A673 (cell line): ENCODE results near the gene ADAM23. TPM values are rescaled to one million over a fixed set of nuclear protein-coding genes. Genes with fewer than 3 reads are reported as not detected.

ENCODE experiments used
- BruUV-seq: library from RNA; stranded (reverse); fragments of 400-500 nt; replicated peaks from 2 replicates; lab custom pipeline; 2021; lab: Mats Ljungman, UMichigan
- CTCF ChIA-PET: fragments of 300-600 bp; sonication (Branson Sonifier 250); formaldehyde crosslinking; loops from one replicate; lab custom pipeline; 2022; ENCODE audit warnings: antibody characterized with exemption; lab: Charles Lee
- POLR2A ChIA-PET: fragments of 300-600 bp; sonication (Branson Sonifier 250); formaldehyde crosslinking; loops from one replicate; lab custom pipeline; 2022; ENCODE audit warnings: antibody characterized with exemption; ENCODE audit not compliant: low non-redundant PET; lab: Charles Lee
- DNase-seq: peaks from one replicate; pipeline ENCODE4 v3.0.0-alpha.2; 2015; ENCODE audit warnings: low spot score
- H3K27ac ChIP-seq: fragments of 200-600 bp; sonication (generic); 2 replicates; pipeline ENCODE4 v1.5.1; 2016; ENCODE audit warnings: mixed run types, low read depth, mild to moderate bottlenecking, mixed read lengths, antibody characterized with exemption, low read length; ENCODE audit not compliant: poor library complexity, severe bottlenecking
- H3K27me3 ChIP-seq: fragments of 200-600 bp; sonication (generic); replicated peaks from 2 replicates; pipeline ENCODE4 v1.6.1; 2017; ENCODE audit warnings: mixed run types, low read depth, mild to moderate bottlenecking, mixed read lengths, antibody characterized with exemption, low read length; ENCODE audit not compliant: insufficient read depth, poor library complexity
- H3K36me3 ChIP-seq: fragments of 200-600 bp; sonication (generic); 2 replicates; pipeline ENCODE4 v1.6.1; 2016; ENCODE audit warnings: mixed run types, mild to moderate bottlenecking, mixed read lengths, antibody characterized with exemption, low read length; ENCODE audit not compliant: insufficient read depth, poor library complexity, severe bottlenecking
- H3K4me1 ChIP-seq: fragments of 200-600 bp; sonication (generic); 2 replicates; pipeline ENCODE4 v1.6.1; 2017; ENCODE audit warnings: mixed run types, mild to moderate bottlenecking, mixed read lengths, antibody characterized with exemption, low read length; ENCODE audit not compliant: insufficient read depth, poor library complexity, severe bottlenecking
- H3K4me3 ChIP-seq: fragments of 200-600 bp; sonication (generic); 2 replicates; pipeline ENCODE4 v1.5.1; 2016; ENCODE audit warnings: low read depth, mixed run types, mild to moderate bottlenecking, mixed read lengths, low read length; ENCODE audit not compliant: poor library complexity, severe bottlenecking
- H3K9me3 ChIP-seq: fragments of 200-600 bp; sonication (generic); 2 replicates; pipeline ENCODE4 v1.6.1; 2016; ENCODE audit warnings: mixed run types, low read depth, mild to moderate bottlenecking, mixed read lengths, antibody characterized with exemption, low read length; ENCODE audit not compliant: poor library complexity, severe bottlenecking
- EZH2 ChIP-seq: fragments of 200-600 bp; sonication (generic); IDR thresholded peaks from 2 replicates; pipeline ENCODE4 v1.6.1; 2017; ENCODE audit warnings: borderline replicate concordance, low read depth, mild to moderate bottlenecking, mixed read lengths, antibody characterized with exemption, low read length; ENCODE audit not compliant: poor library complexity, severe bottlenecking
- intact Hi-C: fragments of 100-400 bp; cut with micrococcal nuclease; formaldehyde crosslinking; loops from one replicate; pipeline ENCODE4 v1.10.0; 2022; ENCODE audit not compliant: unreplicated experiment
- total RNA-seq: library from RNA; stranded (reverse); gene quantifications from 2 replicates; pipeline ENCODE4 v1.2.3, GENCODE V29; 2021
- TF ChIP-seq, protein P1 (sequence below): fragments of 300-800, 200-600 bp; sonication (generic); conservative IDR thresholded peaks from 2 replicates; pipeline ENCODE4 v1.5.1; 2017; ENCODE audit warnings: low read depth, mild to moderate bottlenecking, antibody characterized with exemption, low read length, moderate library complexity, mixed read lengths

ADAM23 gene
- total RNA-seq, 1 experiment from 2014 or later = 0.21 TPM

DNA sequence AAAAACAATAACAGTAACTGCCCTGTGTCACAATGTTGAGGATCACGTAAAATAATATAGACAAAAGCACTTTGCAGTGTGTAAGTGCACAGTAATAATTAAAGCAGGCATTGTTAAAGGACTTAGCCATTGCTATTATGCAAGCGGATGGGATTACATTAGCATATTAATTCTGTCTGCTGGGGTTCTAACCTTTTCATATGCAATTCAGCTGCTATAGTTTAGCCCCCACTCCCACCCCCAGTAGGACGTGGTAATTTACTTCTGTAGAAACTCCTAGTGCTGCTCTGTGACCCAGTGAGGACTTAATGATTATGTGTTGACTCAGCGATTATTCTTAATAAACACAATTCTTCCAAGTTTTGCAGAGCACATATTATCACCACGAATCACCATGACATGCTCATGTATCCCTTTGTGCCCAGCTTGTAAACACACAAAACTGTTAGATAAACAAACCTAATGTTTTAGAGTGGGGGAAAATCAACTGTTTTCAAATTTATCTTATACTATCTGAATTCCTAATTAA, 5.1 kb upstream of the ADAM23 start:
- H3K36me3 ChIP-seq = no peaks in the 10 kb centered on the region
- no TSS peak for BruUV-seq
- no peaks in the 10 kb centered on the region for H3K4me1 ChIP-seq
- ChIA-PET POLR2A (no interaction called here), CTCF (no interaction called here)
- no peak for DNase-seq
- intact Hi-C loops = no loop called here
- no peak for TF ChIP-seq EZH2
- TF ChIP-seq, protein P1, sequence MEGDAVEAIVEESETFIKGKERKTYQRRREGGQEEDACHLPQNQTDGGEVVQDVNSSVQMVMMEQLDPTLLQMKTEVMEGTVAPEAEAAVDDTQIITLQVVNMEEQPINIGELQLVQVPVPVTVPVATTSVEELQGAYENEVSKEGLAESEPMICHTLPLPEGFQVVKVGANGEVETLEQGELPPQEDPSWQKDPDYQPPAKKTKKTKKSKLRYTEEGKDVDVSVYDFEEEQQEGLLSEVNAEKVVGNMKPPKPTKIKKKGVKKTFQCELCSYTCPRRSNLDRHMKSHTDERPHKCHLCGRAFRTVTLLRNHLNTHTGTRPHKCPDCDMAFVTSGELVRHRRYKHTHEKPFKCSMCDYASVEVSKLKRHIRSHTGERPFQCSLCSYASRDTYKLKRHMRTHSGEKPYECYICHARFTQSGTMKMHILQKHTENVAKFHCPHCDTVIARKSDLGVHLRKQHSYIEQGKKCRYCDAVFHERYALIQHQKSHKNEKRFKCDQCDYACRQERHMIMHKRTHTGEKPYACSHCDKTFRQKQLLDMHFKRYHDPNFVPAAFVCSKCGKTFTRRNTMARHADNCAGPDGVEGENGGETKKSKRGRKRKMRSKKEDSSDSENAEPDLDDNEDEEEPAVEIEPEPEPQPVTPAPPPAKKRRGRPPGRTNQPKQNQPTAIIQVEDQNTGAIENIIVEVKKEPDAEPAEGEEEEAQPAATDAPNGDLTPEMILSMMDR = no peak
- peaks cover 65% of the 10 kb centered on the region for H3K27me3 ChIP-seq
- no peak overlapping the region for H3K4me3 ChIP-seq
- H3K9me3 ChIP-seq = no peaks in the 10 kb centered on the region
- no peak overlapping the region for H3K27ac ChIP-seq

DNA sequence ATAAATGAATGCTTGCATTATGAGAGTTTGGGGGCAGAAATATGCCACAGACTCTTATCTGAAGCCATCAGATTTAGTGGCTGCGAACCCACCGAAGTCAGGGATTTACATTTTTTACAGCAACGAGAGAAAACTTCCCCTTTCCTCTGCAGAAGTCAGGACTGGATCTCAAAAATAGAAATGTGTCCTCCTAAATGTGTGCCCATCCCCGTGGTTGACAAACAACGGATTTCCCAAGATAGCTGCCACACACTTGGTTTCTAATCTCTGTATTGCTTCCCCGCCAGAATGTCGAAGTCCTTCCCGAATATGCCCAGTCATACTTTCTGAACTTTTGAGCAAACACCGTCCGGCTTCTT, 879 bp upstream of the ADAM23 start:
- H3K4me1 ChIP-seq = no peaks in the 10 kb centered on the region
- no peaks in the 10 kb centered on the region for H3K9me3 ChIP-seq
- intact Hi-C loops = loop anchor here (5.0 kb wide), 1 partner anchor 280 kb away; no protein-coding TSS in a partner anchor
- no peak overlapping the region for H3K27ac ChIP-seq
- CTCF ChIA-PET = no interaction called here
- POLR2A ChIA-PET = no interaction called here
- BruUV-seq = no TSS peak
- no peak overlapping the region for H3K4me3 ChIP-seq
- no peaks in the 10 kb centered on the region for H3K36me3 ChIP-seq
- TF ChIP-seq EZH2 = no peak
- TF ChIP-seq, protein P1 = no peak; the same call in 1 of the 2 replicates
- no peak for DNase-seq
- H3K27me3 ChIP-seq = peaks cover 81% of the 10 kb centered on the region

DNA sequence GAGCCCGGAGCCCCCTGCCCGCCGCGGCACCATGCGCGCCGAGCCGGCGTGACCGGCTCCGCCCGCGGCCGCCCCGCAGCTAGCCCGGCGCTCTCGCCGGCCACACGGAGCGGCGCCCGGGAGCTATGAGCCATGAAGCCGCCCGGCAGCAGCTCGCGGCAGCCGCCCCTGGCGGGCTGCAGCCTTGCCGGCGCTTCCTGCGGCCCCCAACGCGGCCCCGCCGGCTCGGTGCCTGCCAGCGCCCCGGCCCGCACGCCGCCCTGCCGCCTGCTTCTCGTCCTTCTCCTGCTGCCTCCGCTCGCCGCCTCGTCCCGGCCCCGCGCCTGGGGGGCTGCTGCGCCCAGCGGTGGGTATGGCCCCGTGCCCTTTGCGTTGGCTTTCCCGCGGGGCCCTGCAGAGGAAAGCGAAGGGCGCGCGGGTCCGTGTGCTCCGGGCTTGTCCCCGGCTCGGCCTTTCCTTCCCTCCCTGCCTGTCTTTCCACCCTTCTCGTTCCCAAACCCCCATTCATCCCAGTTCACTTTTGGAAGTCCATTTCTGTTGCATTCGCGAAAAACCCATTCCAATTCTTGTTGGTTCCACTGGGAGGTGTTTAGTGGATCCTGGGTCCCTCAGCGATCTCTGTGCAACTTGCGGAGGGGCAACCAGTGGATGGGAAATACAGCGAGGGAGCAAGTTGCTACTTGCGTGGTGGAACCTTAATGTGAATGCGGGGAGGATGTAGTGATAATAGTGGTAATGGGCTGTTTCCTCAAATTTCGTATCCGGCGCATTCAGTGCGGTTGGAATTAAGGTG, 599 bp downstream of the ADAM23 start:
- CTCF ChIA-PET = no interaction called here
- Histone ChIP-seq H3K27me3 (peaks cover 75% of the 10 kb centered on the region), H3K9me3 (no peaks in the 10 kb centered on the region), H3K4me1 (no peaks in the 10 kb centered on the region), H3K4me3 (peak overlapping the region; percentile 19), H3K27ac (no peak overlapping the region), H3K36me3 (no peaks in the 10 kb centered on the region)
- peak; percentile 39 for DNase-seq
- POLR2A ChIA-PET = no interaction called here
- no TSS peak for BruUV-seq
- peak; percentile 62 for TF ChIP-seq EZH2
- TF ChIP-seq, protein P1 = no peak
- intact Hi-C loops = loop anchor here (5.0 kb wide), 1 partner anchor 282 kb away; no protein-coding TSS in a partner anchor
